ENCODE results near the gene NCS1. TPM values are rescaled to one million over a fixed set of nuclear protein-coding genes. Genes with fewer than 3 reads are reported as not detected.

NCS1 gene
- total and polyA plus RNA-seq, 9 of the 15 experiments (the other 6 are each of a cell fraction or from before 2014, with no cell fraction given), result 0.28 to 27.0 (median 9.6) TPM

DNA sequence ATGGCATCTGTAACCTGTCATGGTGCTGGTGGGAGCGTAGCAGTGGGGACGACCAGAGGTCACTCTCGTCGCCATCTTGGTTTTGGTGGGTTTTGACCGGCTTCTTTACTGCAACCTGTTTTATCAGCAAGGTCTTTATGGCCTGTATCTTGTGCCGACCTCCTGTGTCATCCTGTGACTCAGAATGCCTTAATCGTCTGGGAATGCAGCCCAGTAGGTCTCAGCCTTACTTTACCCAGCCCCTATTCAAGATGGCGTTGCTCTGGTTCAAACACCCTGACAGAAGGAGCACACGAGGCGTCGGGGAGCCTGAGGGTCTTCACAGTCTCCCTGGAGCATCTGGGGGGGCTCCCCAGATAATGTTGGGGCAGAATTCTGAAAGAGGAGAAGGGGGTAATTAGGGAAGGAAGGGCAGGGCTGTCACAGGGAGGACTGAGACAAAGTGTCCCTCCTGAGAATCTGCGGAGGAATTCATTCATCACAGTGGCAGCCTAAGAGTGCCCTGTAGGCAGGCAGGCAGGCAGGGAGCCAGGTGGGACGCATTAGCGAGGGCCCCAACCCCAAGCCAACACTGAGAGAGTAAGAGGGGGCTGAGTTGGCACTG lies 21.3 kb upstream of the NCS1 start (continued):
- TF ChIP-seq, protein P1, sequence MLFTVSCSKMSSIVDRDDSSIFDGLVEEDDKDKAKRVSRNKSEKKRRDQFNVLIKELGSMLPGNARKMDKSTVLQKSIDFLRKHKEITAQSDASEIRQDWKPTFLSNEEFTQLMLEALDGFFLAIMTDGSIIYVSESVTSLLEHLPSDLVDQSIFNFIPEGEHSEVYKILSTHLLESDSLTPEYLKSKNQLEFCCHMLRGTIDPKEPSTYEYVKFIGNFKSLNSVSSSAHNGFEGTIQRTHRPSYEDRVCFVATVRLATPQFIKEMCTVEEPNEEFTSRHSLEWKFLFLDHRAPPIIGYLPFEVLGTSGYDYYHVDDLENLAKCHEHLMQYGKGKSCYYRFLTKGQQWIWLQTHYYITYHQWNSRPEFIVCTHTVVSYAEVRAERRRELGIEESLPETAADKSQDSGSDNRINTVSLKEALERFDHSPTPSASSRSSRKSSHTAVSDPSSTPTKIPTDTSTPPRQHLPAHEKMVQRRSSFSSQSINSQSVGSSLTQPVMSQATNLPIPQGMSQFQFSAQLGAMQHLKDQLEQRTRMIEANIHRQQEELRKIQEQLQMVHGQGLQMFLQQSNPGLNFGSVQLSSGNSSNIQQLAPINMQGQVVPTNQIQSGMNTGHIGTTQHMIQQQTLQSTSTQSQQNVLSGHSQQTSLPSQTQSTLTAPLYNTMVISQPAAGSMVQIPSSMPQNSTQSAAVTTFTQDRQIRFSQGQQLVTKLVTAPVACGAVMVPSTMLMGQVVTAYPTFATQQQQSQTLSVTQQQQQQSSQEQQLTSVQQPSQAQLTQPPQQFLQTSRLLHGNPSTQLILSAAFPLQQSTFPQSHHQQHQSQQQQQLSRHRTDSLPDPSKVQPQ (CRISPR knock-in tag; IDR thresholded peaks at IDR 0.05; ENCODE audit: borderline replicate concordance), result peak; percentile 81; the same call in 1 of the 2 replicates
- TF ChIP-seq ZBED1 (IDR thresholded peaks at IDR 0.05), result no peak
- TF ChIP-seq, protein P2, sequence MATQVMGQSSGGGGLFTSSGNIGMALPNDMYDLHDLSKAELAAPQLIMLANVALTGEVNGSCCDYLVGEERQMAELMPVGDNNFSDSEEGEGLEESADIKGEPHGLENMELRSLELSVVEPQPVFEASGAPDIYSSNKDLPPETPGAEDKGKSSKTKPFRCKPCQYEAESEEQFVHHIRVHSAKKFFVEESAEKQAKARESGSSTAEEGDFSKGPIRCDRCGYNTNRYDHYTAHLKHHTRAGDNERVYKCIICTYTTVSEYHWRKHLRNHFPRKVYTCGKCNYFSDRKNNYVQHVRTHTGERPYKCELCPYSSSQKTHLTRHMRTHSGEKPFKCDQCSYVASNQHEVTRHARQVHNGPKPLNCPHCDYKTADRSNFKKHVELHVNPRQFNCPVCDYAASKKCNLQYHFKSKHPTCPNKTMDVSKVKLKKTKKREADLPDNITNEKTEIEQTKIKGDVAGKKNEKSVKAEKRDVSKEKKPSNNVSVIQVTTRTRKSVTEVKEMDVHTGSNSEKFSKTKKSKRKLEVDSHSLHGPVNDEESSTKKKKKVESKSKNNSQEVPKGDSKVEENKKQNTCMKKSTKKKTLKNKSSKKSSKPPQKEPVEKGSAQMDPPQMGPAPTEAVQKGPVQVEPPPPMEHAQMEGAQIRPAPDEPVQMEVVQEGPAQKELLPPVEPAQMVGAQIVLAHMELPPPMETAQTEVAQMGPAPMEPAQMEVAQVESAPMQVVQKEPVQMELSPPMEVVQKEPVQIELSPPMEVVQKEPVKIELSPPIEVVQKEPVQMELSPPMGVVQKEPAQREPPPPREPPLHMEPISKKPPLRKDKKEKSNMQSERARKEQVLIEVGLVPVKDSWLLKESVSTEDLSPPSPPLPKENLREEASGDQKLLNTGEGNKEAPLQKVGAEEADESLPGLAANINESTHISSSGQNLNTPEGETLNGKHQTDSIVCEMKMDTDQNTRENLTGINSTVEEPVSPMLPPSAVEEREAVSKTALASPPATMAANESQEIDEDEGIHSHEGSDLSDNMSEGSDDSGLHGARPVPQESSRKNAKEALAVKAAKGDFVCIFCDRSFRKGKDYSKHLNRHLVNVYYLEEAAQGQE (IDR thresholded peaks at IDR 0.05; ENCODE audit: borderline replicate concordance), result peak; percentile 75
- TF ChIP-seq, protein P2 (CRISPR knock-in tag; IDR thresholded peaks at IDR 0.05; ENCODE audit: low read depth), result no peak
- no peak for TF ChIP-seq ZKSCAN3 (CRISPR knock-in tag; IDR thresholded peaks at IDR 0.05)
- peak; percentile 63 for TF ChIP-seq CBFA2T2 (conservative IDR thresholded peaks at IDR 0.05)
- no peak for TF ChIP-seq THRAP3 (IDR thresholded peaks at IDR 0.05; ENCODE audit: borderline replicate concordance)
- 0 out of 2 replicates have a peak, but pooled peaks have one; percentile 39 for TF ChIP-seq ZNF551 (CRISPR knock-in tag; IDR thresholded peaks at IDR 0.05)
- TF ChIP-seq, protein P3, sequence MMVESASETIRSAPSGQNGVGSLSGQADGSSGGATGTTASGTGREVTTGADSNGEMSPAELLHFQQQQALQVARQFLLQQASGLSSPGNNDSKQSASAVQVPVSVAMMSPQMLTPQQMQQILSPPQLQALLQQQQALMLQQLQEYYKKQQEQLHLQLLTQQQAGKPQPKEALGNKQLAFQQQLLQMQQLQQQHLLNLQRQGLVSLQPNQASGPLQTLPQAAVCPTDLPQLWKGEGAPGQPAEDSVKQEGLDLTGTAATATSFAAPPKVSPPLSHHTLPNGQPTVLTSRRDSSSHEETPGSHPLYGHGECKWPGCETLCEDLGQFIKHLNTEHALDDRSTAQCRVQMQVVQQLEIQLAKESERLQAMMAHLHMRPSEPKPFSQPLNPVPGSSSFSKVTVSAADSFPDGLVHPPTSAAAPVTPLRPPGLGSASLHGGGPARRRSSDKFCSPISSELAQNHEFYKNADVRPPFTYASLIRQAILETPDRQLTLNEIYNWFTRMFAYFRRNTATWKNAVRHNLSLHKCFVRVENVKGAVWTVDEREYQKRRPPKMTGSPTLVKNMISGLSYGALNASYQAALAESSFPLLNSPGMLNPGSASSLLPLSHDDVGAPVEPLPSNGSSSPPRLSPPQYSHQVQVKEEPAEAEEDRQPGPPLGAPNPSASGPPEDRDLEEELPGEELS (CRISPR knock-in tag; IDR thresholded peaks at IDR 0.05; ENCODE audit: borderline replicate concordance), result no peak
- TF ChIP-seq, protein P4, sequence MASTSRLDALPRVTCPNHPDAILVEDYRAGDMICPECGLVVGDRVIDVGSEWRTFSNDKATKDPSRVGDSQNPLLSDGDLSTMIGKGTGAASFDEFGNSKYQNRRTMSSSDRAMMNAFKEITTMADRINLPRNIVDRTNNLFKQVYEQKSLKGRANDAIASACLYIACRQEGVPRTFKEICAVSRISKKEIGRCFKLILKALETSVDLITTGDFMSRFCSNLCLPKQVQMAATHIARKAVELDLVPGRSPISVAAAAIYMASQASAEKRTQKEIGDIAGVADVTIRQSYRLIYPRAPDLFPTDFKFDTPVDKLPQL (IDR thresholded peaks at IDR 0.05; ENCODE audit: extremely low read depth, insufficient read length), result no peak
- TF ChIP-seq, protein P5, sequence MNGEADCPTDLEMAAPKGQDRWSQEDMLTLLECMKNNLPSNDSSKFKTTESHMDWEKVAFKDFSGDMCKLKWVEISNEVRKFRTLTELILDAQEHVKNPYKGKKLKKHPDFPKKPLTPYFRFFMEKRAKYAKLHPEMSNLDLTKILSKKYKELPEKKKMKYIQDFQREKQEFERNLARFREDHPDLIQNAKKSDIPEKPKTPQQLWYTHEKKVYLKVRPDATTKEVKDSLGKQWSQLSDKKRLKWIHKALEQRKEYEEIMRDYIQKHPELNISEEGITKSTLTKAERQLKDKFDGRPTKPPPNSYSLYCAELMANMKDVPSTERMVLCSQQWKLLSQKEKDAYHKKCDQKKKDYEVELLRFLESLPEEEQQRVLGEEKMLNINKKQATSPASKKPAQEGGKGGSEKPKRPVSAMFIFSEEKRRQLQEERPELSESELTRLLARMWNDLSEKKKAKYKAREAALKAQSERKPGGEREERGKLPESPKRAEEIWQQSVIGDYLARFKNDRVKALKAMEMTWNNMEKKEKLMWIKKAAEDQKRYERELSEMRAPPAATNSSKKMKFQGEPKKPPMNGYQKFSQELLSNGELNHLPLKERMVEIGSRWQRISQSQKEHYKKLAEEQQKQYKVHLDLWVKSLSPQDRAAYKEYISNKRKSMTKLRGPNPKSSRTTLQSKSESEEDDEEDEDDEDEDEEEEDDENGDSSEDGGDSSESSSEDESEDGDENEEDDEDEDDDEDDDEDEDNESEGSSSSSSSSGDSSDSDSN (IDR thresholded peaks at IDR 0.05; ENCODE audit: borderline replicate concordance in 1 of 2, low read depth in 2 of 2, low read length in 2 of 2), result no peak

All from K562 (cell line).